ENCODE measurements around the gene TBCCD1.
"Not testable (repeated sequence)": the region's sequence is repeated elsewhere in the genome, so short reads cannot be mapped to it uniquely, and the experiment has no call there.

The TBCCD1 gene

DNA sequence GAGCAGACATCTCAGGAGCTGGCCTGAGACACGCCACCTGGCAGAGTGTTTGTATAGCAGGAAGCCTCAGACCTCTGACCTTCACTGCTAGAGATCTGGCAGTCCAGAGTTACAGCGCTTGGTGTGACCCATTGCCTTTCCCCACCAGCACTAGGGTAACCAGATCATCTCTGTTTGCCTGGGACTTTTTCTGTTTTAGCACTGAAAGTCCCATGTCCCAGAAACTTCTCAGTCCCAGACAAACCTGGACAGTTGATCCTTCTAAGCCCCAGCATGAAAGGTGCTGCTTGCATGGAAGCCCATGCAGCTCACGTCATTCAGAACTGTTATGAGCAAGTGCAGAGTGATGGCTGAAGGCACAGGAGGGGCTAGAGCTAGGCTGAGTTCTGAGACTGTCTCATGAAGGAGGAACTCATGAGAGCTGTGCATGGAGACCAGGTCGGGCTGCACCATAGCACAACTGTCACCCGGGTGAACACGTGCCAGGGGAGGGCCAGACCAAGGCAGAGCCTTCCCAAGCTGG is 27.5 kb upstream of the TBCCD1 start:
- no peak for DNase-seq

DNA sequence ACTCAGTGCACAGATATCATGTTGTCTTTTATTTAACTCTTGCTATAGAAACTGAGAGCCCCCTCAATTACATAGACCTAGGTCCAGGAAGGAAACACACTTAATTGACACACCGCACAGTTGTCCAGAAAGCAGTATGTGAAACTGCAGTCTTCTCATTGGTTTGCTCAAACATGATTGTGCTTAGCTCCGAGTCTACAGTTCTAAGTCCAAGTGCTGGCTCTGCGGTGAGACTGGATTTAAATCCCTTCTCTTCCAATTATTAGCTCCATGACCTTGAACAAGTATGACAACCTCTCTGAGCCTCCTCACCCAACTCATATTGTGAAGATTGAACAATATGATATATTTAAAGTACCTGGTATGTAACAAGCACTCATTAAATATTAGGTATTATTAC is 26.7 kb upstream of the TBCCD1 start:
- no peak for DNase-seq

DNA sequence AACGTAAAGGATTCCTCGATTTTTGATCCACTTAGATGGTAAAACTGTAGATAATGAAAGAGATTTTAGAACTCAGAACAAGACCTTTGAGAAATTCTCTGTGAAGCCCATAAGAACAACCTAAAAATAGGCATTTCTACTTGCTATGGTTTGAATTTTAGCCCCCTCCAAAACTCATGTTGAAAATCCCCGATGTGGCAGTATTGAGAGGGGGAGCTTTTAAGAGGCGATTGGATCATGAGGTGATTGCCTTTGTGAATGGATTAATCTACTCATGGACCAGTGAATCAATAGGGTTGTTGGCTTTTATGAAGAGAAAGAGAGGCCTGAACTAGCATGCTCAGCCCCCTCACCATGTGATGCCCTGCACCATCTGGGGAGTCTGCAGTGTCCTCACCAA is 25.5 kb upstream of the TBCCD1 start:
- no peak for DNase-seq

DNA sequence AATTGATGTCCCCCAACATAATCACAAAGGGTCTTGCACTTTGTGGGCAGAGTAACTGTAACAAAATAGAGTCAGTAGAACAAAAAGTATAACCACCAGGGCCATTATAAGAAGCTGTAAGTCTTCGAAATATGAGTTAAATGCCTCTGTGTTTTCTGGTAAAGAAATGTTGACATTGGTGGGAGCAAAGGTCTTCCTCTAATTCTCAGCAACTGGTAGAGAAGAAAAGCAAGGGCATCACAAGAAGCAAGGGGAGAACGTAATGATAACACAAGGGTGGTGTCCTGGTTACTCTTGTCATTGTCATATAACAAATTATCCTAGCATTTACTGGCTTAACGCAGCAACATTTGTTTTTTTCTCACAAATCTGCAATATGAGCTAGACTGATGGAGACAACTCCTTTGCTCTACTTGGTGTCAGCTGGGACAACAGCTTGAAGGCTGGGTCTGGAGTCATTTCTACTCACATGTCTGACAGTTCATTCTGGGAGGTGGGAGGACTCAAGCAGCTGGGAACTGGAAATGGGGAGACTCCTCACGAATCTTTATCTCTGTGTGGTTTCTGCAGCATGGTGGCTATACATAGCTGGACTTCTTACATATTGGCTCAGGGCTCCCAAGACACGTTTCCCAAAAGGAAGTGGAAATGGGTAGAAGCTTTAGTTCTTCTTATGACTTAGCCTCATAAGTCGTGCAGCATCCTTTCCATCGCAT is 23.6 kb upstream of the TBCCD1 start:
- DNase-seq: no peak

DNA sequence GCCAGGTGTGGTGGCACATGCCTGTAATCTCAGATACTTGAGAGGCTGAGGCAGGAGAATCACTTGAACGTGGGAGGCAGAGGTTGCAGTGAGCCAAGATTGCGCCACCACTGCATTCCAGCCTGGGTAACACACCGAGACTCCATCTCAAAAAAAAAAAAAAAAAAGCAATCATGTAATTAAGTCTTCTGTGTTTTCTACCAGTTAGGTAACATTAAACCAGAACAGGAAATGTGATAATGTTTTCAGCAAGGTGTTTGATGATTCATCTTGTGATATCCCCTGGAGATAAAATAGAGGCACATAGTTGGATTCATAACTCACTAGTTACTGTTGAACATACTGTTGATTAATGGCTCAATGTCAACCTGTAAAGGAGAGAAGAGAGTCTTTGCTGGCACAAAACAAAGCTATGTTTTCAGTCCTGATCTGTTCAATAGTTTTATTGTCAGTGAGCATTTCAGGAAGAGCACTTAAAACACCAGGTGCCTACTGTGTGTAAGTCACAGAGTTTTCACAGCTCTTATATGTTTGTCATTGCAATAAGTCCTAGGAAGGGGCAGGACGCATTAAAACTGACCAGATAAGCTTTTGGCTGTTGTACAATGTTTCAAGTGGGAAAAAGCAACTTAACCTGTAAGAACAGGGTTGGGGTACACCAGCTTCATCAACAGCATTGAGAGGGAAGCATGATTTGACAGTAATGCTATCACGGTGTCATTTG is 22.9 kb upstream of the TBCCD1 start:
- DNase-seq: peak; percentile 42

DNA sequence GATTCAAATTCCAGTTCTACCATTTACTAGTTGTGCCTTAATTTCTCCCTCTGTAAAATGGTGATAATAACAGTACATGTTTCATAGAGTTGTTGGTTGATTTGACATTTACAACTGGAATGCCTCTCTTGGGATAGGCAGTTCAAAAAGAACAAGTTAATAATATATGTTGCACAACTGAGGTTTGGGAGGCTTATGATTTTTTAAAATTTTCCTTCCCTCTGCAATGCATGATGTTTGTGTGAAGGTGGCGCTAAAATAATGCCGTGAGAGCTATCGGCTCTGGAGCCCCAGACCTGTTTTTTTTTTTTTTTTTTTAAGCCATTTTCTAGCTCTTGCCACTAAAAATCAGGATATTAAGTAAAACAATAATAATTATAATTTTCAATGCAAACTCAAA is 22.0 kb upstream of the TBCCD1 start:
- DNase-seq: no peak

DNA sequence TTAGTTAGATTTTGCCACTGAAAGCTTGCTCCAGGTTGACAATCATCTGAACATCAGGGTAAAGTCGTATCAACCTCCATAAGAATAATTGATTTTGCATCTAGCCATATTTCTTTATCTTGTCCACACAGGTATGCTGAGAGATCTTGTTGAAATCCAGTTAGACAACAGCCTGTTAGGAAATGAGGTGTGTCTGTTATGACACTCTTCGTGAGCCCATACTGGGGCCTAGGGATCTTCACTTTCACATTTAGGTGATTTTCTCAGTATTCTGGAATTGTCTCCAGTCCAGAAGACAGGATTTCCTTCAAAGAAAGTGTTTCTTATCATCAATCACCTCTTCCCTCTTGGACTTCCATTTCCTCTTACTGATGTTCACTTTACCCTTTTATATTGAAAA is 21.5 kb upstream of the TBCCD1 start:
- DNase-seq: no peak

DNA sequence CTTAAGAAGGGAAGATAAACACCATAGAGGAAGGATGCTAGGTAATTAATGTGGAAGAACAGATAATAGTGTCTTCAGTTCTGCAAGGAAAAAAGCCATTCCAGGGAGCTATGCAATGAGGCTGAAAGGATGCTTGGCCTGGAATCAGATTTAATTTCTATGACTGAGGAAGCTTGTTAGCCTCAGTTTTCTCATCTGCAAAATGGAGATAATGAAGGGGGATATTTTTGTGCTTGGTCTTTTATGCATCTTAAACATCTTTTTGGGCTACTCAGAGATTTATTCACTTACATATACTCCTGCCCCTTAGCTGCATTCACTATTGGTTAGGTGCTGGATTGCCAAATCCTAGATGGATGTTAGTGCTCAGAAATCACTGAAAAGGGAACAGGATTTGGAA is 20.0 kb upstream of the TBCCD1 start:
- DNase-seq: no peak

DNA sequence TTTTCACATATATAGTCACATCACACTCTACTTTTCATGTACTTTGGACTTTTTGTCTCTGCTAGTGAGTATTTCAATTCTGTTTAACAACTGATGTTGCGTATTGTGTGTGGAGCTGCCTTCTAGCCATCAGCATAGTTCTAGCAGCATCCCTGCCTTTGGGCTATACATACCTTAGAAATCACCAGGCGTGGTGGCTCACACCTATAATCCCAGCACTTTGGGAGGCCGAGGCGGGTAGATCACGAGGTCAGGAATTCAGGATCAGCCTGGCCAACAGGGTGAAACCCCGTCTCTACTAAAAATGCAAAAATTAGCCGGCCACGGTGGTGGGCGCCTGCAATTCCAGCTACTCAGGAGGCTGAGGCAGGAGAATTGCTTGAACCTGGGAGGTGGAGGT is 19.1 kb upstream of the TBCCD1 start:
- DNase-seq: not testable (repeated sequence)

DNA sequence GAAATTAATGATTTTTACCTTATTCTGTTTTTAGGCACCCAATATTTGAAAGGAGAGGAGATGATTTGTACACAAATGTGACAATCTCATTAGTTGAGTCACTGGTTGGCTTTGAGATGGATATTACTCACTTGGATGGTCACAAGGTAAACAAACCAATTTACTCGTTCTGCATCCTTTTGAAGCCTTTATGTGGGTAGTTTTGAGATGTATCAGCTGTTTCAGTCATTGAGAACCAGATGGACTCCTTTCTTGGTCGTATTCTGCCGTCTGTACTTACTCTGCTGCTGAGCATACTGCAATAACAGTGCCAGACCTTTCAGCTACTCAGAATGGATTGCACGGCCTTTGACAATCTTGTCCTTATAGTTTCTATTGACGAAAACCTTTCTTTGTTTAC is 16.7 kb upstream of the TBCCD1 start:
- DNase-seq: no peak

DNA sequence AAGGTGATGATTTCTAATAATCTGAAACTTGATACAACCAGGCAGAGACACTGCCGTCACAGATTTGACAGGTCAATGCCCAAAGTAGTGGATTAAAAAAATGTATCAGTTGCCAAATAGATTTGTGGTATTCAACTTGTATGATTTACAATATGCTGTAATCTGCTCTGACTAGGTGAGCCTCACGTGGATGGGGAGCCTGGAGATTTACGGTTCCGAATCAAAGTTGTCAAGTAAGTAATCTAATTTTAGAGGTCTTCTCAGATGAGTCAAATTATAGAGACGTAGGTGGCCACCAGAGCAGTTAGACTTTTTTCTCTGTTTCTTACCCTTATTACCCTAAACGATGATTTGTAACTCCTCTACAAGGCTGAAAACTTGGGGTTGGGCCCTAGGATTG is 15.4 kb upstream of the TBCCD1 start:
- no peak for DNase-seq

DNA sequence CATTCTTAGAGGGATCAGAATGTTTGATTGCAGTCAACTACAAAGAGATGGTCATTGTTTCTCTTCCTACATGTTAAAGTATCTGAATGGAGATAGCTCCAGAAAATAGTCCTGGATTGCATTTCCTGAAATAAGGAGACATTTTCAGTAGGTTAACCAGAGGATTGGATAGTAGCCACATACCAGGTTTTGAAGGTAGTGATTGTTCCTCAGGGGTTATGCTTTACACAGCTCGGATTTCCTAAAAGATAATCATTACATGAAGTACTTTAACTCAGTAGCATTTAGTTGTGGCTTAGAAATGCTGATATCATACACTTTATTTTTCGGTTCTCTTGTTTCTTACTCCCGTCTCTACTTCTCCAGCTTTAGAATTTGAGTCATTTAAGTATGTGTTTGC is 13.6 kb upstream of the TBCCD1 start:
- DNase-seq: no peak

DNA sequence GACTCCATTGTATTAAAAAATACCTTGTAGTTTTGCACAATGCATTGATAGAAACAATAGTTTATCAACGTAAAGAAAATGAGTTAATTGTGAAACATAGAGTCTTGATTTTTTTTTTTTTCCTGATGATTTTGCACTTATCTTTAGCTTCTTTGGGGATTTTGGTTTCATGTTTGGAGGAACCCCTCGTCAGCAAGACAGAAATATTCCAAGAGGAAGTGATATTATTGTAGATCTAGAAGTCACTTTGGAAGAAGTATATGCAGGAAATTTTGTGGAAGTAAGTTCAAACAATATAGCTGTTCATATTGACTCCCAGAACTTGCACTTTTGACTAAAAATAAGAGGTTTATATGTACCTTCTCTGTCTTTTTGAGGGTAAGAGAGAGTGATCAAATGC is 10.4 kb upstream of the TBCCD1 start:
- DNase-seq: no peak

DNA sequence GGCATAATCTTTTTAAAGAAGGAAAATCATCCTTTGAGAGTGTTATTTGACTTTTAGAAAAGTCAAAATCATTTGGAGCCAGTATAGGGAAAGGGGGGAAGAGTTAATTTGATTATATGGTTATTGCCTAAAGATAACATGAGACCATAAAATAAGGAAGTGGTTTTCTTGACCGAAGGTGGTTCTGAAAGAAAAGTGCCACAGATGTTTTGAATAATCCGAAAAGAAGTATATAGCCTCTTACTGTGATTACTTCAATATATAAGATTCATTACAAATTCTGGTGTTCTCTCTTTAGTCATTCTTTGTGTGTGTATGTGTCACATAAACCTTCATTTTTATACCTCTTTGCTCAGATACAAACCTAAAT is 4.5 kb upstream of the TBCCD1 start:
- DNase-seq: no peak

DNA sequence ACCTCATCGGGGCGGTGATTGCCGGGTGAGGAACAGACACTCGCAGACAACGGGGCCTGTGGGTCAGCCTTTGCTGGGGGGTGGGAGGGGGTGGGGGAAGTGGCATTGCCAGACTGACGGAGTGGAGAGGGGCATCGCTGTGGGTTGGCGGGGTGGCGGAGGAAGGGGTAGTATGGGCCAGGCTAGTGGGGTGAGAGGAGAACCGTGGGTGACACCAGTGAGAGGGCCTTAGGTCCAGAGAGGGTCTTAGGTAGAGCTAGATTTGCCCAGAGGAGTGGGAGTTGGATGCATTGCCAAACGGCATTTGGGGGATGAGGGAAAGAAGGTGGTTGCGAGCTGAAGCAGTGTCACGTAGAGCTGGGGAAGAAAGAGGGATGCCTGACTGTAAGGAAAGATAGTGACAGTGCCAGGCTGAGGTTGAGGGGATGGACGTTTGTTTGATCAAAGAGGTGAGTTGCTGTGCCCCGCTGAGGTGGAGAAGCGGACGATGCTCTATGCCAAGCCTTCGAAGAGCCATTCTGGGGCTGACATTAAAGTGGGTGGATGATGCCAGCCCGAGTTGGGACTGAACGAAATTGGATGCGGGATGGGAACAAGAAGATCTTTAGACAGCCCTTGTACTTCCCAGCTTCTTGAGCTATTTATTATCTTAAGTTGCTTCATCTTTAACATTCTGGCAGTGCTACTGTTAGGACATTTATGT is 4.0 kb upstream of the TBCCD1 start:
- no peak for DNase-seq

DNA sequence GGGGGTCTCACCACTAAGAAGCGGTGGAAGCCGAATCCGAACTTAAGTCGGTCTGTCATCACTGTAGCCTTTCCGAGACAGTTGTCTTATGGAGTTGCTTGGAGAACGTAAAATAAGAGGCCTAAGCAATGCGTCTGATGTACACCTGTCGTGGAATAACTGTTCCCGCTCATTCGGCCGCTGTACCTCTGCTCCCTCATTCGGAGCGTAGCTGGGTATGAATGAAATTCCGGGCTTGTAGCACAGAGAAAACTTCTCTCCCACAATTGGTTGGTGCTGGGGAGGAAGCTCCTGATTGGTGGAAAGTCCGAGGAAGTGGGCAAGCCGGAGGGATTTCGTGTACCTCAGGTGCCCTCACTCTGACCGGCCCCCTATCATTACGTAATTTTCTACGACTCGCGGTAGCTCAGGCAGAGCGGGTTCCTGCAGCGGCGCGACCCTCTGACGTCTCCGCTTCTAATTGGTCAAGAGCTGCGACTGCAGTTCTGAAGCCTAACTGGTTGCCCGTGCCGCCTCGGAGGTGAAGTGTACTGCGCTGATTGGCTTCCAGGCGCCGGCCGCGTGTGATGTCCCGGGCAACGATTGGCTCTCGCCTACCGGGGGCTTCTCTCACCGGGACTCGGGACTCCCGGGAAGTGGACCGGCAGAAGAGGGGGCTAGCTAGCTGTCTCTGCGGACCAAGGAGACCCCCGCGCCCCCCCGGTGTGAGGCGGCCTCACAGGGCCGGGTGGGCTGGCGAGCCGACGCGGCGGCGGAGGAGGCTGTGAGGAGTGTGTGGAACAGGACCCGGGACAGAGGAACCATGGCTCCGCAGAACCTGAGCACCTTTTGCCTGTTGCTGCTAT is 3.2 kb upstream of the TBCCD1 start, which contains the start of gene DNAJB11:
Gene DNAJB11 (plus strand): TSS at position 625 of the 845 bp plus-strand sequence. CDS start 178 bp downstream, at position 803.
- DNase-seq: peak; percentile 100

DNA sequence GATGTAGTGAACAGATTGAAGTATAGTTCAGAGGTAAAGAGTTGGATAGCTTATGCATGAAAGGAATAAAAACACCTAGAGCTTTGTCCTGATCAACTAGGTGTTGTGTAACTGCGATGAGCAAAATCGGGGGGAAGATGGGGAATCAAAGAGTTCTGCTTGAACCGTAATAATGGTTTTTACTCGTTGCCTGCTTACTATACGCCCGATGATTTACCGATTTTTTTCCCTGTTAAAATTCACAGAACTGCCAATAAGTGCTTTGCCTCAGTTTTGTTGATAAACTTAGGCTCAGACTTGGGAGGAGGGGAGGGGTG is 2.6 kb upstream of the TBCCD1 start:
- no peak for DNase-seq

DNA sequence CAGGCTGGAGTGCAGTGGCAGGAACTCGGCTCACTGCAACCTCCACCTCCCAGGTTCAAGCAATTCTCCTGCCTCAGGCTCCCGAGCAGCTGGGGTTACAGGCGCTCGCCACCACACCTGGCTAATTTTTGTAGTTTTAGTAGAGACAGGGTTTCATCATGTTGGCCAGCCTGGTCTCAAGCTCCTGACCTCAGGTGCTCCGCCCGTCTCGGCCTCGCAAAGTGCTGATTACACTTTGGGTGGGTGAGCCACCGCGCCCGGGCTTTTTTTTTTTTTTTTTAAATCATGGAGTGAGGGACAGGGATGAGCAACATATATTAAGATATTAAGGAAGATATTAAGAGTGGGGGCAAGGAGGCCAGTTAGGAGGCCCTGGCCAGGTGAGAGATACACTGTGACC is 2.2 kb upstream of the TBCCD1 start:
- not testable (repeated sequence) for DNase-seq

DNA sequence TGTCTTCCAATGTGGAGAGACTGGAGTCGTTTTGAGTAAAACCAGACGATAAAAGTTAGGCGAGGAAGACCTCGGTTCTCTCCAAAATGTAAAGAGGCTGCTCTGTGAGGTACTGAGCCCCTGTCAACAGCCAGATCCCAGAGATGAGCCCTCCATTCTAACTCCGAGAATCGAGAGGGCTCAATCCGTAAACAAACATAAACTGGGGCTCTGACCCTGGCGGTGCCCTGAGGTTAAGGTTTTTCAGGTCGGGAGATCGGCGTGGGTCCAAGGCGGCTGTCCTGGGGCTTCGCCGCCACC is 417 bp downstream of the TBCCD1 start:
- no peak for DNase-seq

DNA sequence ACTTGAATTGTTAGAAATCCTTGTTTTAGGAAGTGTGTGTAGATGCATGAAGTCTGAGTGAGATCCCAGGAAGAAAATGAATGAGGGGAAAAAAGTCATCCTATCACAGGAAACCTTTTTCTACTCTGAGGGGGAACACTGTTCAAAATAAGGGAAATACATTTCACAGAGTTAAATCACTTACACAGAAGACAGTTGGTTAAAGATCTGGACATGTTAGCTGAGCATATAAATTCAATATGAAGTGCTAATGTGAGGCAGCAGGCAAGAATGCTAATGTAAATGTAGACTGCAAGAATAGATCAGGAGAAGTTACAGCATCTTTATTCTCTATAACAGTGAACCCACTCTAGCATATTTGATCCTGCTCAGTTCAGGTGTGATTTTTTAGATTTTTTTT is 2.6 kb downstream of the TBCCD1 start:
- DNase-seq: no peak

DNA sequence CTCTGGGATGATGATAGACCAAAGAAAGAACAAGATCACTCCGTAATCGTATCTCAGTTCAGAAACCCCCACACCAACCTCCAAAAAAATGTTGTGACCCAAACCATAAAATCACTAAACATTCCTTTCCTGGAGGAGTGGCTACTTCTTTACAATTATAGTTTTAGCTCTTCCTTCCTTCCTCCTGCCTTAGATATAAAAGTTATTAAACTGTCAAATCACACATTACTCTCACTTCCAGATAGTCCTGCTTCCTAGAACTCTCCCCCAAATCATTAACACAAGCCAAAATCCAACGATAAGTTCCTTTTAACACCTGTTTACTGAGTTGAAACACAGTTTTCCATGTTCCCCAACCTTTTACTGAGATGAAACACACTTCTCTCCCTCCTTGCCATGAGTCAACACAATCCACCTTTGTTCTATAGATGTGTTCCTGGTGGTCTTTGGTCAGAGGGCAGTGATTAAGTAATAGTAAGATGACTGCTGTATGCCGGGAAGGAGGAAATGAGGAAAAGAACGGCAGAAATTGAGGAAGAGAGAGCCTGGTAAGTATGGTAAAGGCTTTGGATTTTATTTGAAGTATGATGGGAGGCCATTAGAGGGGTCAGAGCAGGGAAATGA is 14.6 kb downstream of the TBCCD1 start:
- no peak for DNase-seq

DNA sequence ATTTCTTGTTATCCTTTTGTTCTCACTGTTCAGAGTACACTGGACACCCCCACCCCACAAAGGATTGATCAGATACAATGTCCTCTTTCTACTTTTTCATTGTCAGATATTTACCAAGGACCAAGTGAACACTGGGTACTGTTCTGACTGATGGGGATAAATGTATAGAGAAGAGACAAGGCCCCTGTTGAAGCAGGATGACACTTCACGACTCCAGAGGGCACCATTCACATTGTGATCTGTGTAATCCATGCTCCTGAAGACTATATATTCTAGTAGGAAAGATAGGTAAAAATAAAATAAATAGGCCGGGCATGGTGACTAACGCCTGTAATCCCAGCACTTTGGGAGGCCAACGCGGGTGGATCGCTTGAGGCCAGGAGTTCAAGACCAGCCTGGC is 15.8 kb downstream of the TBCCD1 start:
- DNase-seq: no peak

DNA sequence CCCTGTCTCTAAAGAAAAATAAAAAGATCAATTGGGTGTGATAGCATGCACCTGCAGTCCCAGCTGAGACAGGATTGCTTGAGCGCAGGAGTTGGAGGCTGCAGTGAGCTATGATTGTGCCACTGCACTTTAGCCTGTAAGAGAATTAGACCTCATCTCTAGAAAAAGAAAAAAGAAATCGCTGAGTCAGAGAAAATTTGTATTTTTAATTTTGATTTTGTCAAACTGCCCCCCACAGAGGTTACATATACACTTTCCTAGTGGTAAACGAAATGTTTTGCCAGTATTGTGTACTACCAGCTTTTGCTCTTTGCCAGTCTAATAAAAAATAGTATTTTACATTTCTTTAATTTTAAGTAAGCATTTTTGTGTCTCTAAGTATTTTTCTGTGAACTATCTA is 17.6 kb downstream of the TBCCD1 start:
- no peak for DNase-seq

Data from NCI-H1436 (cell line).